ENCODE results near the gene ARHGEF4.

DNA sequence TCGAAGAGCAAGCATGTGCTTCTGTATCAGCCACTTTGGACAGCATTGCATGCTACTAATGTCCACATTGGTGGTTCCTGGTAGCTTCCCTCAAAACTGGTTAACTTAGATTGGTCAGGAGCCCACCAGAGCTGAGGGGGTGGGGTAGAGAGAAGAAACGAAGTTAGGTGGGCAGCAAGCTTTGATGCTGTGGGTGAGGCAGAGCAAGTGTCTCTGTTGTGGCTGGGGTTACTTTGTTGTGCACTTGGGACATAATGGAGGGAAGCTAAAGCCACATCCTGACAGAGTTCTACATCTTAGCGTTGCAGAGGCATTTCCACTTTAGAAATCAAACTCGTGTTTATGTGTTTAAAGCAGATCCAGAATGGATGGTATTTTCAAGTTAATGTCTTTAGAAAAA lies 173.9 kb downstream of the ARHGEF4 start:
- TF ChIP-seq, protein P1, sequence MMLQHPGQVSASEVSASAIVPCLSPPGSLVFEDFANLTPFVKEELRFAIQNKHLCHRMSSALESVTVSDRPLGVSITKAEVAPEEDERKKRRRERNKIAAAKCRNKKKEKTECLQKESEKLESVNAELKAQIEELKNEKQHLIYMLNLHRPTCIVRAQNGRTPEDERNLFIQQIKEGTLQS (IDR thresholded peaks at IDR 0.05): no peak
- TF ChIP-seq RAD21 (IDR thresholded peaks at IDR 0.05; ENCODE audit: low read depth) (no peak), POLR2AphosphoS5 (IDR thresholded peaks at IDR 0.05; ENCODE audit: low read depth, low read length) (no peak), JUND (IDR thresholded peaks at IDR 0.05) (no peak), POLR2A (IDR thresholded peaks at IDR 0.05; ENCODE audit: borderline replicate concordance, extremely low read depth, insufficient read depth, insufficient read length) (no peak), CBX3 (IDR thresholded peaks at IDR 0.05; ENCODE audit: low read depth) (no peak), ZBTB33 (IDR thresholded peaks at IDR 0.05; ENCODE audit: extremely low read depth, insufficient replicate concordance, low read length) (no peak), YY1 (IDR thresholded peaks at IDR 0.05; ENCODE audit: extremely low read depth, insufficient replicate concordance, low read depth, low read length) (no peak)
- TF ChIP-seq, protein P2, sequence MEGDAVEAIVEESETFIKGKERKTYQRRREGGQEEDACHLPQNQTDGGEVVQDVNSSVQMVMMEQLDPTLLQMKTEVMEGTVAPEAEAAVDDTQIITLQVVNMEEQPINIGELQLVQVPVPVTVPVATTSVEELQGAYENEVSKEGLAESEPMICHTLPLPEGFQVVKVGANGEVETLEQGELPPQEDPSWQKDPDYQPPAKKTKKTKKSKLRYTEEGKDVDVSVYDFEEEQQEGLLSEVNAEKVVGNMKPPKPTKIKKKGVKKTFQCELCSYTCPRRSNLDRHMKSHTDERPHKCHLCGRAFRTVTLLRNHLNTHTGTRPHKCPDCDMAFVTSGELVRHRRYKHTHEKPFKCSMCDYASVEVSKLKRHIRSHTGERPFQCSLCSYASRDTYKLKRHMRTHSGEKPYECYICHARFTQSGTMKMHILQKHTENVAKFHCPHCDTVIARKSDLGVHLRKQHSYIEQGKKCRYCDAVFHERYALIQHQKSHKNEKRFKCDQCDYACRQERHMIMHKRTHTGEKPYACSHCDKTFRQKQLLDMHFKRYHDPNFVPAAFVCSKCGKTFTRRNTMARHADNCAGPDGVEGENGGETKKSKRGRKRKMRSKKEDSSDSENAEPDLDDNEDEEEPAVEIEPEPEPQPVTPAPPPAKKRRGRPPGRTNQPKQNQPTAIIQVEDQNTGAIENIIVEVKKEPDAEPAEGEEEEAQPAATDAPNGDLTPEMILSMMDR (IDR thresholded peaks at IDR 0.05 in 2 of 3, conservative IDR thresholded peaks at IDR 0.05 in 1 of 3; ENCODE audit: borderline replicate concordance in 1 of 3, insufficient read depth in 1 of 3, low read depth in 2 of 3, low read length in 2 of 3): no peak
- TF ChIP-seq, protein P3, sequence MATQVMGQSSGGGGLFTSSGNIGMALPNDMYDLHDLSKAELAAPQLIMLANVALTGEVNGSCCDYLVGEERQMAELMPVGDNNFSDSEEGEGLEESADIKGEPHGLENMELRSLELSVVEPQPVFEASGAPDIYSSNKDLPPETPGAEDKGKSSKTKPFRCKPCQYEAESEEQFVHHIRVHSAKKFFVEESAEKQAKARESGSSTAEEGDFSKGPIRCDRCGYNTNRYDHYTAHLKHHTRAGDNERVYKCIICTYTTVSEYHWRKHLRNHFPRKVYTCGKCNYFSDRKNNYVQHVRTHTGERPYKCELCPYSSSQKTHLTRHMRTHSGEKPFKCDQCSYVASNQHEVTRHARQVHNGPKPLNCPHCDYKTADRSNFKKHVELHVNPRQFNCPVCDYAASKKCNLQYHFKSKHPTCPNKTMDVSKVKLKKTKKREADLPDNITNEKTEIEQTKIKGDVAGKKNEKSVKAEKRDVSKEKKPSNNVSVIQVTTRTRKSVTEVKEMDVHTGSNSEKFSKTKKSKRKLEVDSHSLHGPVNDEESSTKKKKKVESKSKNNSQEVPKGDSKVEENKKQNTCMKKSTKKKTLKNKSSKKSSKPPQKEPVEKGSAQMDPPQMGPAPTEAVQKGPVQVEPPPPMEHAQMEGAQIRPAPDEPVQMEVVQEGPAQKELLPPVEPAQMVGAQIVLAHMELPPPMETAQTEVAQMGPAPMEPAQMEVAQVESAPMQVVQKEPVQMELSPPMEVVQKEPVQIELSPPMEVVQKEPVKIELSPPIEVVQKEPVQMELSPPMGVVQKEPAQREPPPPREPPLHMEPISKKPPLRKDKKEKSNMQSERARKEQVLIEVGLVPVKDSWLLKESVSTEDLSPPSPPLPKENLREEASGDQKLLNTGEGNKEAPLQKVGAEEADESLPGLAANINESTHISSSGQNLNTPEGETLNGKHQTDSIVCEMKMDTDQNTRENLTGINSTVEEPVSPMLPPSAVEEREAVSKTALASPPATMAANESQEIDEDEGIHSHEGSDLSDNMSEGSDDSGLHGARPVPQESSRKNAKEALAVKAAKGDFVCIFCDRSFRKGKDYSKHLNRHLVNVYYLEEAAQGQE (IDR thresholded peaks at IDR 0.05; ENCODE audit: low read depth): no peak

Data from HCT116 (cell line).